OCI-LY7 (cell line): ENCODE results near the gene TMIGD3. TPM values are rescaled to one million over a fixed set of nuclear protein-coding genes. Genes with fewer than 3 reads are reported as not detected.

Experiments used
- BruUV-seq: library from RNA; stranded (reverse); fragments of 400-500 nt; replicated peaks from 2 replicates; lab custom pipeline; 2021; lab: Mats Ljungman, UMichigan
- CTCF ChIA-PET: fragments of 300-600 bp; sonication (Branson Sonifier 250); formaldehyde crosslinking; loops from one replicate; lab custom pipeline; 2022; ENCODE audit warnings: antibody characterized with exemption; ENCODE audit not compliant: unreplicated experiment; lab: Charles Lee
- POLR2A ChIA-PET: fragments of 300-600 bp; sonication (Branson Sonifier 250); formaldehyde crosslinking; loops from one replicate; lab custom pipeline; 2022; ENCODE audit warnings: antibody characterized with exemption; lab: Charles Lee
- DNase-seq: peaks from one replicate; pipeline ENCODE4 v3.0.0-alpha.2; 2015; ENCODE audit warnings: low spot score
- H2AFZ ChIP-seq: fragments of 200-600 bp; sonication (generic), shearing (Covaris generic); 2 replicates; pipeline ENCODE4 v1.6.1; 2014; ENCODE audit warnings: mild to moderate bottlenecking, antibody characterized with exemption, low read length, moderate library complexity
- H3K27ac ChIP-seq: fragments of 200-600 bp; sonication (generic); 2 replicates; pipeline ENCODE4 v1.5.1; 2014; ENCODE audit warnings: mixed run types, low read depth, mild to moderate bottlenecking, moderate library complexity, low read length, inconsistent platforms; ENCODE audit not compliant: poor library complexity, severe bottlenecking
- H3K36me3 ChIP-seq: fragments of 200-600 bp; sonication (generic); 2 replicates; pipeline ENCODE4 v1.6.1; 2014; ENCODE audit warnings: mild to moderate bottlenecking, antibody characterized with exemption, low read length, moderate library complexity, mixed read lengths; ENCODE audit not compliant: insufficient read depth
- H3K4me1 ChIP-seq: fragments of 200-600 bp; sonication (generic); 2 replicates; pipeline ENCODE4 v1.5.1; 2014; ENCODE audit warnings: mild to moderate bottlenecking, low read length; ENCODE audit not compliant: insufficient read depth, poor library complexity, severe bottlenecking
- H3K4me2 ChIP-seq: fragments of 200-600 bp; sonication (generic); 2 replicates; pipeline ENCODE4 v1.6.1; 2014; ENCODE audit warnings: mild to moderate bottlenecking, low read length
- H3K4me3 ChIP-seq: fragments of 200-600 bp; sonication (generic); 2 replicates; pipeline ENCODE4 v1.5.1; 2014; ENCODE audit warnings: mild to moderate bottlenecking, low read depth, low read length; ENCODE audit not compliant: poor library complexity, severe bottlenecking
- H3K79me2 ChIP-seq: fragments of 200-600 bp; sonication (generic); 2 replicates; pipeline ENCODE4 v1.6.1; 2016; ENCODE audit warnings: low read depth, mild to moderate bottlenecking, low read length, moderate library complexity, mixed read lengths; ENCODE audit not compliant: insufficient read depth
- H3K9me2 ChIP-seq: fragments of 200-600 bp; sonication (generic); 2 replicates; pipeline ENCODE4 v1.6.1; 2016; ENCODE audit warnings: mild to moderate bottlenecking, low read length, mixed read lengths; ENCODE audit not compliant: insufficient read depth
- H3K9me3 ChIP-seq: fragments of 200-600 bp; sonication (generic); 2 replicates; pipeline ENCODE4 v1.6.1; 2014; ENCODE audit warnings: mild to moderate bottlenecking, mixed run types, low read length, mixed read lengths
- H4K20me1 ChIP-seq: fragments of 200-600 bp; sonication (generic); 2 replicates; pipeline ENCODE4 v1.6.1; 2014; ENCODE audit warnings: mild to moderate bottlenecking, antibody characterized with exemption, low read length, moderate library complexity, mixed read lengths; ENCODE audit not compliant: insufficient read depth
- CTCF ChIP-seq: fragments of 200-600 bp; sonication (generic); conservative IDR thresholded peaks from 2 replicates; pipeline ENCODE4 v1.5.1; 2014; ENCODE audit warnings: mild to moderate bottlenecking, antibody characterized with exemption, low read length, moderate library complexity, mixed read lengths
- EZH2phosphoT487 ChIP-seq: fragments of 200-600 bp; sonication (generic); IDR thresholded peaks from 2 replicates; pipeline ENCODE4 v1.6.1; 2018; ENCODE audit warnings: low read depth, borderline replicate concordance, mild to moderate bottlenecking, mixed run types, antibody characterized with exemption, low read length, moderate library complexity, mixed read lengths
- intact Hi-C: fragments of 100-400 bp; cut with micrococcal nuclease; formaldehyde crosslinking; loops from one replicate; pipeline ENCODE4 v1.10.0; 2022; ENCODE audit not compliant: unreplicated experiment
- total RNA-seq, 2 experiments: library from RNA; depleted of rRNA in 1 of 2; stranded (reverse); fragments of >200 nt in 1 of 2; shearing (Covaris generic) in 1 of 2; gene quantifications; 2 replicates each; pipeline ENCODE4 v1.2.3, GENCODE V29; 2014 to 2022

Gene TMIGD3
- total RNA-seq, 2 experiments from 2014 or later: not detected

GRCh38 chr1:111453706-111454105 is 49.7 kb downstream of the TMIGD3 start:
- no peak overlapping the region for H3K4me3 ChIP-seq
- DNase-seq: no peak
- no peak overlapping the region for H3K27ac ChIP-seq
- intact Hi-C loops: no loop called here
- H3K4me1 ChIP-seq: peaks cover 27% of the 10 kb centered on the region
- peaks cover 83% of the 10 kb centered on the region for H3K79me2 ChIP-seq
- TF ChIP-seq CTCF: no peak
- no peak for TF ChIP-seq EZH2phosphoT487
- BruUV-seq: no TSS peak
- H3K4me2 ChIP-seq: no peak overlapping the region
- ChIA-PET CTCF (no interaction called here), POLR2A (interaction anchor here (0.7 to 2.2 kb wide), 5 partner anchors 9 to 326 kb away, joined by 3 to 7 read pairs (median 4); no protein-coding TSS in a partner anchor)
- H3K9me3 ChIP-seq: no peaks in the 10 kb centered on the region
- H4K20me1 ChIP-seq: peaks cover 11% of the 10 kb centered on the region; the same call in 1 of the 2 replicates
- H3K36me3 ChIP-seq: peaks cover 87% of the 10 kb centered on the region
- no peaks in the 10 kb centered on the region for H3K9me2 ChIP-seq
- no peak overlapping the region for H2AFZ ChIP-seq

- Histone ChIP-seq H3K4me1 (peaks cover 31% of the 10 kb centered on the region), H2AFZ (no peak overlapping the region), H3K36me3 (peaks cover 80% of the 10 kb centered on the region), H3K4me3 (no peak overlapping the region), H3K27ac (no peak overlapping the region), H3K9me2 (no peaks in the 10 kb centered on the region), H3K9me3 (no peaks in the 10 kb centered on the region), H3K4me2 (no peak overlapping the region), H4K20me1 (peaks cover 18% of the 10 kb centered on the region; the same call in 1 of the 2 replicates), H3K79me2 (peaks cover 93% of the 10 kb centered on the region)
- CTCF ChIA-PET: interaction anchor here (0.6 to 0.9 kb wide), 2 partner anchors 25 to 53 kb away, joined by 3 read pairs; no protein-coding TSS in a partner anchor
- POLR2A ChIA-PET: interaction anchor here (1.2 to 2.2 kb wide), 3 partner anchors 10 to 52 kb away, joined by 3 to 7 read pairs (median 7); no protein-coding TSS in a partner anchor
- intact Hi-C loops: no loop called here
- no peak for DNase-seq
- BruUV-seq: no TSS peak
- TF ChIP-seq CTCF (no peak), EZH2phosphoT487 (no peak)
Measured at GRCh38 chr1:111452581-111452980, 50.9 kb downstream of the TMIGD3 start.

GRCh38 chr1:111450185-111450584 is 53.2 kb downstream of the TMIGD3 start:
- Histone ChIP-seq H3K4me3 (peak overlapping the region; percentile 98), H2AFZ (peak overlapping the region; percentile 59; the same call in 1 of the 2 replicates), H3K9me2 (no peaks in the 10 kb centered on the region), H3K79me2 (peaks cover 95% of the 10 kb centered on the region), H3K9me3 (no peaks in the 10 kb centered on the region), H3K4me2 (peak overlapping the region; percentile 89), H4K20me1 (peaks cover 22% of the 10 kb centered on the region; the same call in 1 of the 2 replicates), H3K4me1 (peaks cover 41% of the 10 kb centered on the region), H3K36me3 (peaks cover 80% of the 10 kb centered on the region), H3K27ac (peak overlapping the region; percentile 39)
- TF ChIP-seq CTCF (no peak), EZH2phosphoT487 (no peak)
- intact Hi-C loops: no loop called here
- DNase-seq: no peak
- no TSS peak for BruUV-seq
- CTCF ChIA-PET: no interaction called here
- POLR2A ChIA-PET: interaction anchor here (0.6 to 1.2 kb wide), 3 partner anchors 15 to 579 kb away, joined by 3 to 6 read pairs (median 4); no protein-coding TSS in a partner anchor
